K562 (cell line): ENCODE measurements around the gene RAB13. TPM values are rescaled to one million over a fixed set of nuclear protein-coding genes. Genes with fewer than 3 reads are reported as not detected.

Experiments used
- ATF6 ChIP-seq: sonication (generic); formaldehyde crosslinking; IDR thresholded peaks from 2 replicates; pipeline ENCODE4 v1.4.0; 2020; ENCODE audit warnings: mild to moderate bottlenecking, missing genetic modification reagents
- BRCA1 ChIP-seq, 2 experiments: fragments of 450-650 bp in 1 of 2; sonication (generic) in 1 of 2; formaldehyde crosslinking in 1 of 2; IDR thresholded peaks; 2 replicates each; pipeline versions ENCODE4 v1.5.0 to v1.6.1; 2017 to 2020; ENCODE audit warnings: mild to moderate bottlenecking in 1 of 2, missing genetic modification reagents in 1 of 2
- EZH2 ChIP-seq: IDR thresholded peaks from 2 replicates; pipeline ENCODE4 v1.6.1; 2012; ENCODE audit warnings: low read depth, mild to moderate bottlenecking, inconsistent platforms, low read length, borderline replicate concordance
- FOXJ3 ChIP-seq: sonication (generic); formaldehyde crosslinking; IDR thresholded peaks from 2 replicates; pipeline ENCODE4 v1.4.0; 2020; ENCODE audit warnings: mild to moderate bottlenecking, missing genetic modification reagents
- GATAD2A ChIP-seq: fragments of 450-650 bp; IDR thresholded peaks from 2 replicates; pipeline ENCODE4 v1.6.1; 2017
- GTF3C2 ChIP-seq: IDR thresholded peaks from 3 replicates; pipeline ENCODE4 v1.6.1; 2011; ENCODE audit warnings: borderline replicate concordance, mild to moderate bottlenecking, moderate library complexity; ENCODE audit not compliant: insufficient read length; ENCODE audit errors: extremely low read depth
- HNRNPLL ChIP-seq: fragments of 200-400 bp; formaldehyde crosslinking; IDR thresholded peaks from 2 replicates; pipeline ENCODE4 v1.6.1; 2017; ENCODE audit warnings: low read length, low read depth, mild to moderate bottlenecking; ENCODE audit not compliant: poor library complexity, severe bottlenecking
- KDM5B ChIP-seq: fragments of 200-600 bp; sonication (generic); IDR thresholded peaks from 2 replicates; pipeline ENCODE4 v1.6.1; 2012; ENCODE audit warnings: low read depth, mild to moderate bottlenecking, moderate library complexity, low read length, control low read depth, inconsistent platforms; ENCODE audit not compliant: insufficient replicate concordance
- MCM3 ChIP-seq: fragments of 450-650 bp; IDR thresholded peaks from 2 replicates; pipeline ENCODE4 v1.6.1; 2016
- NFATC3 ChIP-seq: fragments of 450-650 bp; IDR thresholded peaks from 2 replicates; pipeline ENCODE4 v1.6.1; 2017; ENCODE audit warnings: mild to moderate bottlenecking
- NFE2L1 ChIP-seq: fragments of 450-650 bp; IDR thresholded peaks from 2 replicates; pipeline ENCODE4 v1.6.1; 2016; ENCODE audit warnings: missing genetic modification characterization, low read depth, mild to moderate bottlenecking, missing compliant biosample characterization, moderate library complexity, borderline replicate concordance
- NFRKB ChIP-seq: fragments of 450-650 bp; IDR thresholded peaks from 2 replicates; pipeline ENCODE4 v1.6.1; 2016; ENCODE audit warnings: low read depth
- PHF8 ChIP-seq: fragments of 200-600 bp; sonication (generic); IDR thresholded peaks from 2 replicates; pipeline ENCODE4 v1.6.1; 2012; ENCODE audit warnings: mixed run types, mild to moderate bottlenecking, inconsistent platforms, low read length, moderate library complexity, borderline replicate concordance
- PHTF2 ChIP-seq: fragments of 250-450 bp; sonication (Bioruptor Pico); IDR thresholded peaks from 2 replicates; pipeline ENCODE4 v1.5.0; 2021; ENCODE audit warnings: mild to moderate bottlenecking
- SMARCA5 ChIP-seq: fragments of 450-650 bp; IDR thresholded peaks from 2 replicates; pipeline ENCODE4 v1.6.1; 2016
- THAP12 ChIP-seq: fragments of 250-450 bp; sonication (Bioruptor Pico); IDR thresholded peaks from 2 replicates; pipeline ENCODE4 v1.9.0; 2021; ENCODE audit warnings: mild to moderate bottlenecking, inconsistent platforms
- VEZF1 ChIP-seq: fragments of 200-800 bp; sonication (Bioruptor generic); IDR thresholded peaks from 2 replicates; pipeline ENCODE4 v1.6.1; 2017; ENCODE audit warnings: missing genetic modification characterization, missing compliant biosample characterization
- ZBTB17 ChIP-seq: fragments of 450-650 bp; formaldehyde crosslinking; IDR thresholded peaks from 2 replicates; pipeline ENCODE4 v1.4.0; 2020; ENCODE audit warnings: mild to moderate bottlenecking
- ZNF668 ChIP-seq: fragments of 250-450 bp; sonication (Bioruptor Pico); IDR thresholded peaks from 2 replicates; pipeline ENCODE4 v1.8.0; 2022; ENCODE audit warnings: mild to moderate bottlenecking, inconsistent platforms
- polyA plus RNA-seq, 8 experiments: library from polyadenylated mRNA; depleted of rRNA in 4 of 8; stranded (reverse) in 5 of 8; unstranded in 3 of 8; fragments of >200 nt; fragmentation: Nextera tagmentation in 2 of 8; fragmentation: Illumina TruSeq in 1 of 8; extraction: Ambion mirVana in 2 of 8; extraction: Trizol in 1 of 8; gene quantifications; 2 replicates each; pipeline versions ENCODE4 v1.2.1 to v1.2.3, GENCODE V29; 2011 to 2014; ENCODE audit warnings: inconsistent platforms in 1 of 8, missing spikeins in 1 of 8
- total RNA-seq, 7 experiments: library from RNA; depleted of rRNA in 6 of 7; stranded (reverse); fragments of >200 nt in 6 of 7; fragmentation: Illumina TruSeq in 2 of 7; extraction: Trizol in 2 of 7; gene quantifications; 2 replicates each; pipeline versions ENCODE4 v1.2.1 to v1.2.3, GENCODE V29; 2011 to 2021; ENCODE audit warnings: low replicate concordance in 1 of 7

RAB13 gene
- total and polyA plus RNA-seq, 9 of the 15 experiments (the other 6 are each of a cell fraction or from before 2014, with no cell fraction given): 22.3 to 100 (median 39.8) TPM

- TF ChIP-seq HNRNPLL (no peak), NFATC3 (peak; percentile 46; the same call in 1 of the 2 replicates), NFRKB (no peak; the same call in 1 of the 2 replicates), PHTF2 (CRISPR knock-in tag) (no peak), ATF6 (CRISPR knock-in tag) (no peak), BRCA1 (IDR thresholded peaks at IDR 0.05) (no peak), BRCA1 (CRISPR knock-in tag; IDR thresholded peaks at IDR 0.05) (no peak), PHF8 (peak; percentile 43; the same call in 1 of the 2 replicates), EZH2 (no peak), GTF3C2 (no peak), ZBTB17 (CRISPR knock-in tag) (peak; percentile 65; the same call in 1 of the 2 replicates), VEZF1 (CRISPR knock-in tag) (peak; percentile 23; the same call in 1 of the 2 replicates), FOXJ3 (CRISPR knock-in tag) (no peak), KDM5B (peak; percentile 47), NFE2L1 (tag) (no peak), GATAD2A (no peak), SMARCA5 (peak; percentile 12; the same call in 1 of the 2 replicates), ZNF668 (no peak), THAP12 (CRISPR knock-in tag) (no peak), MCM3 (no peak)
Measured at GRCh38 chr1:153985941-153986761, at the start of gene RAB13 (continued).
